Epithelial cell of proximal tubule (primary cell): ENCODE data around the gene EIPR1. TPM values are rescaled to one million over a fixed set of nuclear protein-coding genes. Genes with fewer than 3 reads are reported as not detected.

ENCODE experiments used
- DNase-seq: peaks from one replicate; pipeline ENCODE4 v3.0.0-alpha.2; 2011; ENCODE audit warnings: low read depth
- H3K4me3 ChIP-seq: 2 replicates; pipeline ENCODE4 v1.5.1; 2011; ENCODE audit warnings: low read depth, mild to moderate bottlenecking, low read length
- total RNA-seq: library from RNA; depleted of rRNA; stranded (reverse); fragments of >200 nt; gene quantifications from 2 replicates; pipeline ENCODE4 v1.2.3, GENCODE V29; 2015
- TF ChIP-seq, protein P1 (sequence below): conservative IDR thresholded peaks from 2 replicates; pipeline ENCODE4 v1.5.1; 2012; ENCODE audit warnings: low read depth, mild to moderate bottlenecking, low read length

EIPR1 gene
- total RNA-seq, 1 donor from 2014 or later: 43.9 TPM

DNA sequence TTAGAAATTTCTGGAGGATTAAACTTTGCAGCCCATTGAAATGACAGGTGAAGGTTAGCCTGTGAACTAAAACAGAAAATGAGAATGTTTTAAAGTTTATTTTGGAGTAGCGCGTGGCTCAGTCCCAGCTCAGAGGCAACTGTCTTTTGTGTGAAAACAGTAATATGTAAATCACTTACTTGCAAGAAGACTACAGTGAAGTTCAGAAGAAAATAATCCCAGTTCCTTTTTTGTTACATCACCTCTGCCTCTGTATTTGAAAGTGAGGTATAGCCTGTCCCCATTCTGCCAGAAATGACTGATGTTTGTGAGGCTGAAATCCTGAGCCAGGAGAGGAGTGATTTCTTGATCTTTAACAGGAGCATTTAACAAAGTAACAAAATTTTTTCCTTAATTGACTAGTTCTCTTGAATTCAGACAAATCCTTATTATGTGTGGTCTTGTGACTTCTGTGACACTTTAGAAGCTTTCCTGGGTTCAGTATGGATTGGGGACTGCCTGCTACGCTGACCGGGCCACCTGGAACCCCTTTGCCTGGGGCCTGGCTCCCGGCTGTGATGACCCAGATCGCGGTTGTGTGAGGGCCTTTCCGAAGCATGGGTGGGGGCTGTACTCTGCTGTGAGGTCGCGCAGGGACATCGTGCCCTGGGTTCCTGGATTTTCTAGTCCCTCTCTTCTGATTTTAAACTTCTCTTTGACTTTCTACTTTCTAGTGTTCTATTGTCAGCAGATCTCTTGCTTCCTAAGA lies 26.1 kb upstream of the EIPR1 start:
- TF ChIP-seq, protein P1, sequence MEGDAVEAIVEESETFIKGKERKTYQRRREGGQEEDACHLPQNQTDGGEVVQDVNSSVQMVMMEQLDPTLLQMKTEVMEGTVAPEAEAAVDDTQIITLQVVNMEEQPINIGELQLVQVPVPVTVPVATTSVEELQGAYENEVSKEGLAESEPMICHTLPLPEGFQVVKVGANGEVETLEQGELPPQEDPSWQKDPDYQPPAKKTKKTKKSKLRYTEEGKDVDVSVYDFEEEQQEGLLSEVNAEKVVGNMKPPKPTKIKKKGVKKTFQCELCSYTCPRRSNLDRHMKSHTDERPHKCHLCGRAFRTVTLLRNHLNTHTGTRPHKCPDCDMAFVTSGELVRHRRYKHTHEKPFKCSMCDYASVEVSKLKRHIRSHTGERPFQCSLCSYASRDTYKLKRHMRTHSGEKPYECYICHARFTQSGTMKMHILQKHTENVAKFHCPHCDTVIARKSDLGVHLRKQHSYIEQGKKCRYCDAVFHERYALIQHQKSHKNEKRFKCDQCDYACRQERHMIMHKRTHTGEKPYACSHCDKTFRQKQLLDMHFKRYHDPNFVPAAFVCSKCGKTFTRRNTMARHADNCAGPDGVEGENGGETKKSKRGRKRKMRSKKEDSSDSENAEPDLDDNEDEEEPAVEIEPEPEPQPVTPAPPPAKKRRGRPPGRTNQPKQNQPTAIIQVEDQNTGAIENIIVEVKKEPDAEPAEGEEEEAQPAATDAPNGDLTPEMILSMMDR: no peak
- no peak overlapping the region for H3K4me3 ChIP-seq
- DNase-seq: no peak

DNA sequence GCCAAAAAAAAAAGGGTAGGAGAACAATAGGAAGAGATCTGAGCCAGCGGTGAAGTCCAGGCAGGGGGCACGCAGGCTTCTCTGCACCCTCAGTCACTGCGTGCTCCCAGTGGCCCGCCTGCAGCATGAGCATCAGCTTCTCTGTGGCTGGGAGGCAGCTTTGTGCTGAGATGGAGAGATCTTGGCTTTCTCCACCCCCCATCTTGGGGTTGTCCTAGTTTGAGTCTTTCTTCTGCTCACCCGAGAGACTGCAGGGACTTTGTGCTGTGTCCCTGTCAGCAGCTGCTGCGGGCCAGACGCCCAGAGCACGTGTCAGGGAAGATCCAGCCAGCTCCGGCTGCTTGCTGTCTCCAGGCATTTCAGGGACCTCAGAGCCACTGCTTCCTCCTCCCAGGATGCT lies 22.2 kb upstream of the EIPR1 start:
- DNase-seq: no peak
- TF ChIP-seq, protein P1: no peak
- no peak overlapping the region for H3K4me3 ChIP-seq

DNA sequence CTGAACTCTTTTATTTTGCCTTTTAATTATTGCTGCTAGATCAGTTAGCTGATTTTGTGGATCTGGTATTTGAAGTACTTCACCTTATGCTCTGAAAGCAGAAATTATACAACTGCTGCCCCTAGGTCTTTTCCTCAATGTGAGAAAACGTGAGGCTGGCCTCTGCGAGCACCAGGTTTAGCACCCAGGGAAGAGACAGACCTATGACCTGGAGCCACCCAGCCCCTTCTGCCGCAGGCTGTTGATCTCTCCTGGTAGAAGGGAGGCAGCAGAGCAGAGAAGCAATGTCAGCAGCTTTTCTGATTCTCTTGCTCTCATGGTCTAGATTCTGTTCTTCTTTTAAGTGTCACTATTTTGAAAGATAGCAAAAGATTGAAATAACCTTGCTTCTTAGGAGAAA lies 21.8 kb upstream of the EIPR1 start:
- TF ChIP-seq, protein P1: no peak
- no peak overlapping the region for H3K4me3 ChIP-seq
- no peak for DNase-seq

GRCh38 chr2:3398857-3399256 lies 21.2 kb upstream of the EIPR1 start:
- no peak overlapping the region for H3K4me3 ChIP-seq
- TF ChIP-seq, protein P1: peak; percentile 3
- no peak for DNase-seq

GRCh38 chr2:3396920-3397559 lies 19.4 kb upstream of the EIPR1 start:
- TF ChIP-seq, protein P1: no peak

GRCh38 chr2:3392216-3392615 lies 14.6 kb upstream of the EIPR1 start:
- no peak overlapping the region for H3K4me3 ChIP-seq
- TF ChIP-seq, protein P1: no peak

More at GRCh38 chr2:3396920-3397559, 19.4 kb upstream of the EIPR1 start:
- DNase-seq: no peak
- no peak overlapping the region for H3K4me3 ChIP-seq

More at GRCh38 chr2:3392216-3392615, 14.6 kb upstream of the EIPR1 start:
- no peak for DNase-seq
